HepG2 (cell line): Measurements from ENCODE around the gene CCT8. TPM values are rescaled to one million over a fixed set of nuclear protein-coding genes. Genes with fewer than 3 reads are reported as not detected.

ENCODE experiments used
- ATF1 ChIP-seq: IDR thresholded peaks from 2 replicates; pipeline ENCODE4 v1.6.1; 2016; ENCODE audit warnings: mild to moderate bottlenecking, control low read depth
- BCL6 ChIP-seq: IDR thresholded peaks from 2 replicates; pipeline ENCODE4 v1.6.1; 2016; ENCODE audit warnings: missing genetic modification reagents, missing compliant biosample characterization
- GABPA ChIP-seq, 2 experiments: IDR thresholded peaks; 2 replicates each; pipeline ENCODE4 v1.6.1; 2011 to 2016; ENCODE audit warnings: low read depth in 2 of 2, low read length in 1 of 2, missing biosample characterization in 1 of 2, missing genetic modification characterization in 1 of 2
- HDAC6 ChIP-seq: fragments of 200-600 bp; sonication (generic); IDR thresholded peaks from 2 replicates; pipeline ENCODE4 v1.7.0; 2017; ENCODE audit warnings: mild to moderate bottlenecking, antibody characterized with exemption, low read length, low read depth
- KDM5A ChIP-seq: fragments of 200-600 bp; sonication (generic); IDR thresholded peaks from 2 replicates; pipeline ENCODE4 v1.7.0; 2018; ENCODE audit warnings: antibody characterized with exemption, mild to moderate bottlenecking, low read length, borderline replicate concordance
- MYPOP ChIP-seq: sonication (generic); formaldehyde crosslinking; IDR thresholded peaks from 2 replicates; pipeline ENCODE4 v1.8.1; 2023; ENCODE audit warnings: mild to moderate bottlenecking, moderate library complexity, missing genetic modification reagents
- PHF20 ChIP-seq: sonication (generic); formaldehyde crosslinking; IDR thresholded peaks from 2 replicates; pipeline ENCODE4 v1.5.0; 2020; ENCODE audit warnings: mild to moderate bottlenecking, missing genetic modification reagents
- THRA ChIP-seq: sonication (generic); formaldehyde crosslinking; IDR thresholded peaks from 2 replicates; pipeline ENCODE4 v1.4.0; 2020; ENCODE audit warnings: missing genetic modification reagents, borderline replicate concordance
- ZKSCAN1 ChIP-seq: fragments of 150-350 bp; IDR thresholded peaks from 2 replicates; pipeline ENCODE4 v1.6.1; 2014; ENCODE audit warnings: low read length
- ZNF24 ChIP-seq: fragments of 450-650 bp; IDR thresholded peaks from 2 replicates; pipeline ENCODE4 v1.6.1; 2017; ENCODE audit warnings: antibody characterized with exemption, mild to moderate bottlenecking
- ZNF564 ChIP-seq: sonication (generic); formaldehyde crosslinking; IDR thresholded peaks from 2 replicates; pipeline ENCODE4 v1.8.1; 2023; ENCODE audit warnings: mild to moderate bottlenecking, missing genetic modification reagents
- ZNF652 ChIP-seq: IDR thresholded peaks from 2 replicates; pipeline ENCODE4 v1.6.1; 2016; ENCODE audit warnings: low read depth, borderline replicate concordance
- ZNF670 ChIP-seq: sonication (generic); formaldehyde crosslinking; IDR thresholded peaks from 2 replicates; pipeline ENCODE4 v1.8.0; 2022; ENCODE audit warnings: mild to moderate bottlenecking, missing genetic modification reagents, borderline replicate concordance
- ZNF709 ChIP-seq: sonication (generic); formaldehyde crosslinking; IDR thresholded peaks from 2 replicates; pipeline ENCODE4 v1.5.0; 2020; ENCODE audit warnings: mild to moderate bottlenecking, missing genetic modification reagents
- ZNF737 ChIP-seq: sonication (generic); formaldehyde crosslinking; IDR thresholded peaks from 2 replicates; pipeline ENCODE4 v1.5.0; 2020; ENCODE audit warnings: missing genetic modification reagents, mild to moderate bottlenecking, borderline replicate concordance
- ZNF773 ChIP-seq: sonication (generic); formaldehyde crosslinking; IDR thresholded peaks from 2 replicates; pipeline ENCODE4 v1.4.0; 2020; ENCODE audit warnings: missing genetic modification reagents, borderline replicate concordance
- polyA plus RNA-seq, 8 experiments: library from polyadenylated mRNA; depleted of rRNA in 3 of 8; stranded (reverse) in 7 of 8; unstranded in 1 of 8; fragments of >200 nt; fragmentation: Illumina TruSeq in 4 of 8; extraction: Trizol in 4 of 8; gene quantifications; 2 replicates each; pipeline versions ENCODE4 v1.2.1 to v1.2.3, GENCODE V29; 2011 to 2016; ENCODE audit warnings: low read depth in 4 of 8, missing spikeins in 1 of 8, mixed read lengths in 1 of 8; ENCODE audit not compliant: insufficient read depth in 1 of 8
- total RNA-seq, 5 experiments: library from RNA; depleted of rRNA; stranded (reverse); fragments of >200 nt; fragmentation: Illumina TruSeq; extraction: Trizol; gene quantifications; 2 replicates each; pipeline ENCODE4 v1.2.3, GENCODE V29; 2016; ENCODE audit warnings: low read depth in 1 of 5
- TF ChIP-seq, protein P1 (sequence below): sonication (generic); formaldehyde crosslinking; IDR thresholded peaks from 2 replicates; pipeline ENCODE4 v1.5.1; 2020; ENCODE audit warnings: missing genetic modification reagents, mild to moderate bottlenecking, borderline replicate concordance
- TF ChIP-seq, protein P2 (sequence below): IDR thresholded peaks from 2 replicates; pipeline ENCODE4 v1.6.1; 2016; ENCODE audit warnings: control low read depth
- TF ChIP-seq, protein P3 (sequence below): sonication (generic); formaldehyde crosslinking; IDR thresholded peaks from 2 replicates; pipeline ENCODE4 v1.4.0; 2020; ENCODE audit warnings: missing genetic modification reagents, borderline replicate concordance
- TF ChIP-seq, protein P4 (sequence below): sonication (generic); formaldehyde crosslinking; IDR thresholded peaks from 2 replicates; pipeline ENCODE4 v1.4.0; 2020; ENCODE audit warnings: missing genetic modification reagents

The CCT8 gene
- total and polyA plus RNA-seq, 2 of the 13 experiments (the other 11 are each of a cell fraction or from before 2014, with no cell fraction given), result 127 to 325 TPM

DNA sequence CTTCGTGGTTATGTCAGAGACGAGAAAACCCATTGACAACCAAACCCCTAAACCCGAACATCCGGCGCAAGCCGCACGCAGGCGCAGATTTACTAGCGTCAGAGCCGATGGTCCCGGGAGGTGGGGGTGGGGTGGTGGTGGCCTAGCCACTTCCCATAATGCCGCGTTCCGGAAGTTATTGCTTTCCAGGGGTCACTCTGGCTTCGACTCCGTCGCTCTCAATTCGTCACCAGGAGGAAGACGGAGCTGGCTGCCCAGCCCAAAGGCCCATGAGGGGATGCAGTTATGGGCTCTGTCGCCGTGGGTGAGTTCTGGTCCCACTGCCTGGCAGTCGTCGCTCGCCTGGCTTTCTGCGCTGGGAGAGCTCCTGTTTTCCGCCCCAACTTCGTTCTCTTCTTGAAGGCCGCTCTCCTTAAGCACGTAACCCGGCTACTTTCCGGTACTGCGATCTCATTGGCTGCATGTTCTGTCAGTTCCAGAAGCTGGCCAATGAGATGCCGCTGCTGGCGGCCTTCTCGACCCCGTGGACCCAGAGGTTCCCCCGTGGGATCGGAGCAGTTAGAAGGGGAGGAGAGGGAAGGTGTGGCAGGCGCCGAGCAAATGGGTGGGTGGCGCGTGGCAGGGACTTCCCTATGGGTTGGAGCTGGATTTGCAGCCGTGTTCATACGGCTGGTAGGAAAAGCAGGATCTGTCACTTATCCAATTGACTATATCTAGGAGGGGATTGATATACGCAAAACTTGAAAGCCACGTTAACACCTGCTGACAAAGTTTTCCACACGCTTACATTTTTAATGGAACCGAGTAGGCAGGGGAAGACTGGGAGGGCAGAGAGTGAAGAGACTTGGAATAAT lies 48.7 kb downstream of the CCT8 start, which contains the start of gene USP16 (continued):
- TF ChIP-seq, protein P1, sequence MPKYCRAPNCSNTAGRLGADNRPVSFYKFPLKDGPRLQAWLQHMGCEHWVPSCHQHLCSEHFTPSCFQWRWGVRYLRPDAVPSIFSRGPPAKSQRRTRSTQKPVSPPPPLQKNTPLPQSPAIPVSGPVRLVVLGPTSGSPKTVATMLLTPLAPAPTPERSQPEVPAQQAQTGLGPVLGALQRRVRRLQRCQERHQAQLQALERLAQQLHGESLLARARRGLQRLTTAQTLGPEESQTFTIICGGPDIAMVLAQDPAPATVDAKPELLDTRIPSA (CRISPR knock-in tag), result no peak
- TF ChIP-seq ZNF773 (CRISPR knock-in tag) (no peak), GABPA (IDR thresholded peaks at IDR 0.05; ENCODE audit: low read depth, low read length) (peak; percentile 76), GABPA (CRISPR knock-in tag; IDR thresholded peaks at IDR 0.05; ENCODE audit: low read depth) (peak; percentile 96), THRA (CRISPR knock-in tag) (0 out of 2 replicates have a peak, but pooled peaks have one; percentile 27), ATF1 (CRISPR knock-in tag) (peak; percentile 96), ZNF737 (CRISPR knock-in tag) (peak; percentile 23; the same call in 1 of the 2 replicates), ZNF564 (CRISPR knock-in tag) (no peak), ZNF670 (peak; percentile 29; the same call in 1 of the 2 replicates), KDM5A (peak; percentile 93), ZNF652 (CRISPR knock-in tag) (no peak), PHF20 (CRISPR knock-in tag) (peak; percentile 98), HDAC6 (no peak), ZNF709 (CRISPR knock-in tag) (no peak), ZKSCAN1 (no peak), BCL6 (CRISPR knock-in tag) (peak; percentile 43; the same call in 1 of the 2 replicates), ZNF24 (no peak), MYPOP (CRISPR knock-in tag) (no peak)
- TF ChIP-seq, protein P2, sequence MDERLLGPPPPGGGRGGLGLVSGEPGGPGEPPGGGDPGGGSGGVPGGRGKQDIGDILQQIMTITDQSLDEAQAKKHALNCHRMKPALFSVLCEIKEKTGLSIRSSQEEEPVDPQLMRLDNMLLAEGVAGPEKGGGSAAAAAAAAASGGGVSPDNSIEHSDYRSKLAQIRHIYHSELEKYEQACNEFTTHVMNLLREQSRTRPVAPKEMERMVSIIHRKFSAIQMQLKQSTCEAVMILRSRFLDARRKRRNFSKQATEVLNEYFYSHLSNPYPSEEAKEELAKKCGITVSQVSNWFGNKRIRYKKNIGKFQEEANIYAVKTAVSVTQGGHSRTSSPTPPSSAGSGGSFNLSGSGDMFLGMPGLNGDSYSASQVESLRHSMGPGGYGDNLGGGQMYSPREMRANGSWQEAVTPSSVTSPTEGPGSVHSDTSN (CRISPR knock-in tag), result peak; percentile 93
- TF ChIP-seq, protein P3, sequence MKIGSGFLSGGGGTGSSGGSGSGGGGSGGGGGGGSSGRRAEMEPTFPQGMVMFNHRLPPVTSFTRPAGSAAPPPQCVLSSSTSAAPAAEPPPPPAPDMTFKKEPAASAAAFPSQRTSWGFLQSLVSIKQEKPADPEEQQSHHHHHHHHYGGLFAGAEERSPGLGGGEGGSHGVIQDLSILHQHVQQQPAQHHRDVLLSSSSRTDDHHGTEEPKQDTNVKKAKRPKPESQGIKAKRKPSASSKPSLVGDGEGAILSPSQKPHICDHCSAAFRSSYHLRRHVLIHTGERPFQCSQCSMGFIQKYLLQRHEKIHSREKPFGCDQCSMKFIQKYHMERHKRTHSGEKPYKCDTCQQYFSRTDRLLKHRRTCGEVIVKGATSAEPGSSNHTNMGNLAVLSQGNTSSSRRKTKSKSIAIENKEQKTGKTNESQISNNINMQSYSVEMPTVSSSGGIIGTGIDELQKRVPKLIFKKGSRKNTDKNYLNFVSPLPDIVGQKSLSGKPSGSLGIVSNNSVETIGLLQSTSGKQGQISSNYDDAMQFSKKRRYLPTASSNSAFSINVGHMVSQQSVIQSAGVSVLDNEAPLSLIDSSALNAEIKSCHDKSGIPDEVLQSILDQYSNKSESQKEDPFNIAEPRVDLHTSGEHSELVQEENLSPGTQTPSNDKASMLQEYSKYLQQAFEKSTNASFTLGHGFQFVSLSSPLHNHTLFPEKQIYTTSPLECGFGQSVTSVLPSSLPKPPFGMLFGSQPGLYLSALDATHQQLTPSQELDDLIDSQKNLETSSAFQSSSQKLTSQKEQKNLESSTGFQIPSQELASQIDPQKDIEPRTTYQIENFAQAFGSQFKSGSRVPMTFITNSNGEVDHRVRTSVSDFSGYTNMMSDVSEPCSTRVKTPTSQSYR, result peak; percentile 94
- TF ChIP-seq, protein P4, sequence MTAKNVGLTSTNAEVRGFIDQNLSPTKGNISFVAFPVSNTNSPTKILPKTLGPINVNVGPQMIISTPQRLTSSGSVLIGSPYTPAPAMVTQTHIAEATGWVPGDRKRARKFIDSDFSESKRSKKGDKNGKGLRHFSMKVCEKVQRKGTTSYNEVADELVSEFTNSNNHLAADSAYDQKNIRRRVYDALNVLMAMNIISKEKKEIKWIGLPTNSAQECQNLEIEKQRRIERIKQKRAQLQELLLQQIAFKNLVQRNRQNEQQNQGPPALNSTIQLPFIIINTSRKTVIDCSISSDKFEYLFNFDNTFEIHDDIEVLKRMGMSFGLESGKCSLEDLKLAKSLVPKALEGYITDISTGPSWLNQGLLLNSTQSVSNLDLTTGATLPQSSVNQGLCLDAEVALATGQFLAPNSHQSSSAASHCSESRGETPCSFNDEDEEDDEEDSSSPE (CRISPR knock-in tag), result peak; percentile 54; the same call in 1 of the 2 replicates
